ENCODE results near the gene ELFN1.

Gene ELFN1

GRCh38 chr7:1642291-1642731 lies 27.8 kb upstream of the ELFN1 start:
- DNase-seq (ENCODE audit: low read depth): no peak

GRCh38 chr7:1643270-1644092 lies 26.6 kb upstream of the ELFN1 start:
- no peak for DNase-seq (ENCODE audit: low read depth)

- no peak for DNase-seq (ENCODE audit: low read depth)
These were observed 25.6 kb upstream of the ELFN1 start for GRCh38 chr7:1644341-1645070.

- DNase-seq (ENCODE audit: low read depth): no peak
These were observed 25.0 kb upstream of the ELFN1 start for GRCh38 chr7:1645071-1645409.

- no peak for DNase-seq (ENCODE audit: low read depth)
These were observed 24.6 kb upstream of the ELFN1 start for GRCh38 chr7:1645476-1645875.

GRCh38 chr7:1646391-1646790 lies 23.7 kb upstream of the ELFN1 start:
- DNase-seq (ENCODE audit: low read depth): no peak

- no peak for DNase-seq (ENCODE audit: low read depth)
These were observed 22.9 kb upstream of the ELFN1 start for GRCh38 chr7:1646957-1647891.

- DNase-seq (ENCODE audit: low read depth): no peak
These were observed 22.0 kb upstream of the ELFN1 start for GRCh38 chr7:1647961-1648672.

GRCh38 chr7:1649751-1650326 lies 20.2 kb upstream of the ELFN1 start:
- DNase-seq (ENCODE audit: low read depth): no peak

- no peak for DNase-seq (ENCODE audit: low read depth)
These were observed 19.6 kb upstream of the ELFN1 start for GRCh38 chr7:1650363-1651030.

- DNase-seq (ENCODE audit: low read depth): no peak
These were observed 19.0 kb upstream of the ELFN1 start for GRCh38 chr7:1651031-1651446.

- no peak for DNase-seq (ENCODE audit: low read depth)
These were observed 18.2 kb upstream of the ELFN1 start for GRCh38 chr7:1651891-1652290.

- DNase-seq (ENCODE audit: low read depth): no peak
These were observed 16.6 kb upstream of the ELFN1 start for GRCh38 chr7:1653500-1653899.

GRCh38 chr7:1654111-1654510 lies 16.0 kb upstream of the ELFN1 start:
- DNase-seq (ENCODE audit: low read depth): no peak

GRCh38 chr7:1654738-1655475 lies 15.2 kb upstream of the ELFN1 start:
- no peak for DNase-seq (ENCODE audit: low read depth)

- DNase-seq (ENCODE audit: low read depth): no peak
These were observed 10.4 kb upstream of the ELFN1 start for GRCh38 chr7:1659696-1660095.

GRCh38 chr7:1661461-1661860 lies 8.6 kb upstream of the ELFN1 start:
- no peak for DNase-seq (ENCODE audit: low read depth)

- DNase-seq (ENCODE audit: low read depth): no peak
These were observed 8.0 kb upstream of the ELFN1 start for GRCh38 chr7:1662101-1662500.

GRCh38 chr7:1662767-1663166 lies 7.3 kb upstream of the ELFN1 start:
- no peak for DNase-seq (ENCODE audit: low read depth)

- no peak for DNase-seq (ENCODE audit: low read depth)
These were observed 6.9 kb upstream of the ELFN1 start for GRCh38 chr7:1663223-1663622.

All from stimulated activated CD8-positive, alpha-beta memory T cell treated with anti-CD3 and anti-CD28 coated beads, Interleukin-4, amount 100 ng/mL, for 24 hours (primary cell).